IPS-15b (cell line): ENCODE results near the gene CHMP2A.
A peak's percentile ranks its signal among the peaks of the same experiment; 100 is the strongest.

Source experiments
- H3K27me3 ChIP-seq: one replicate; pipeline ENCODE4 v1.6.1; 2013; ENCODE audit warnings: low read length; ENCODE audit not compliant: control insufficient read depth, insufficient read depth
- H3K36me3 ChIP-seq: one replicate; pipeline ENCODE4 v1.6.1; 2013; ENCODE audit warnings: low read length; ENCODE audit not compliant: control insufficient read depth, insufficient read depth
- H3K4me1 ChIP-seq: one replicate; pipeline ENCODE4 v1.6.1; 2013; ENCODE audit warnings: mild to moderate bottlenecking, low read length; ENCODE audit not compliant: control insufficient read depth, insufficient read depth
- H3K4me3 ChIP-seq: one replicate; pipeline ENCODE4 v1.5.1; 2013; ENCODE audit warnings: low read depth, low read length
- H3K9ac ChIP-seq: one replicate; pipeline ENCODE4 v1.6.1; 2013; ENCODE audit warnings: low read depth, mild to moderate bottlenecking, low read length
- H3K9me3 ChIP-seq: one replicate; pipeline ENCODE4 v1.6.1; 2013; ENCODE audit warnings: mild to moderate bottlenecking, low read length; ENCODE audit not compliant: control insufficient read depth, insufficient read depth

Gene CHMP2A

DNA sequence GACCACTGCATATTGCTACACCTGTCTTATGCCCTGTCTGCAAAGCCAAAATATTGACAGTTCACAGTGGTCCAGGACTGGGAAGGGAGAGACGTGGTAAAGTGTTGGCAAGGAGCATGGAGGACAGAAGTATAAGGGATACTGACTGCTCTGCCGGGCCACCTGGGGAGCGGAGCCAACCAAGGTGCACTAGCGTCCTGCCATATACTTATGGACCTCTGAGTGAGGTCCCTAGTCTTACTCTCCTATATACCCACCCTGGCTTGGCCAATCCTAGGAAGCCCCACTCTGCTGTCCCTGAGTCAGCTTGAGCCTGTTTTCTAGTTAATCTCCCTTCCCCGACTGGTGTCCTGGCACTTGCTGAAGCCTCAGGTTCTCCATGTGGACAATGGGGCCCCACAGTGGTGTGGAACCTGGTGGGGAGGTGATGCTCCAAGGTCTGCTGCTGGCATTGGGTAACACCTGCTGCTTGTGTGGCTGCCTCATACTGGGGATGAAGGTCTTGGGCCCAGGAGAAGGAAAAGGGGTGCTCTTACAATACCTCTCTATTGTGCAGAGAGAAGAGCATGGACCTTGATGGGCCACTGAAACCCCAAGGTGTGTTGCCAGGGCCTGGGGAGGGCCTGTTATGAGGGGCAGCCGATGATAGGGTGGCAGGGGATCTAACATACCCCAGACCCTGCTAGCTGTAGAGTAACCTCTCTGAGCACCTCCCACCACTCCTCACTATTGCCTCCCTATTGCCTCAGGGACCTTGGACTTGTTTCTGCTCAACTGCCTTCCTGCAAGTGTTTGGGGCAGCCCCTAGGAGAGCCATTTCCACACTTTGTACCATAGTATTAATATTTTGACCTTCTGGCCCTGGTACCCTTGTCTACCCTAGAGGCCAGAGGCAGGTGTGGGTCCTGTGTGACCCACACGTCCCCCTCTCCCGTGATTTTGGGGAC is 17.8 kb downstream of the CHMP2A start:
- H3K9ac ChIP-seq: no peak overlapping the region
- H3K27me3 ChIP-seq: peaks cover 25% of the 10 kb centered on the region
- peaks cover 2% of the 10 kb centered on the region for H3K4me1 ChIP-seq
- peak overlapping the region; percentile 67 for H3K4me3 ChIP-seq
- H3K36me3 ChIP-seq: no peaks in the 10 kb centered on the region
- no peaks in the 10 kb centered on the region for H3K9me3 ChIP-seq

DNA sequence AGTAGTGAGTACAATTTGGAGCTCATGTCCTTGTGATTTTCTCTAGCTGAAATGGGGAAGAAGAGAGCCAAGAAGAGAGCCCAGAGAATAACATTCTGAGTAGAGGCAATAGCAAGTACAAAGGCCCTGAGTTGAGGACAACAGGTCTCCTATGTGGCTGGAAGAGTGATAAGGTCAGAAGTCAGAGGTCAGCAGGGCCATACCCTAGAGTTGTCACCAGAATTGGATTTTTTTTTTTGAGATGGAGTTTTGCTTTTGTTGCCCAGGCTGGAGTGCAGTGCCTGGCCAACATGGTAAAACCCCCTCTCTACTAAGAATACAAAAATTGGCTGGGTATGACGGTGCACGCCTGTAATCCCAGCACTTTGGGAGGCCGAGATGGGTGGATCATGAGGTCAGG is 19.0 kb downstream of the CHMP2A start:
- Histone ChIP-seq H3K9me3 (no peaks in the 10 kb centered on the region), H3K4me1 (peaks cover 2% of the 10 kb centered on the region), H3K27me3 (peaks cover 16% of the 10 kb centered on the region), H3K9ac (no peak overlapping the region), H3K36me3 (no peaks in the 10 kb centered on the region), H3K4me3 (no peak overlapping the region)

DNA sequence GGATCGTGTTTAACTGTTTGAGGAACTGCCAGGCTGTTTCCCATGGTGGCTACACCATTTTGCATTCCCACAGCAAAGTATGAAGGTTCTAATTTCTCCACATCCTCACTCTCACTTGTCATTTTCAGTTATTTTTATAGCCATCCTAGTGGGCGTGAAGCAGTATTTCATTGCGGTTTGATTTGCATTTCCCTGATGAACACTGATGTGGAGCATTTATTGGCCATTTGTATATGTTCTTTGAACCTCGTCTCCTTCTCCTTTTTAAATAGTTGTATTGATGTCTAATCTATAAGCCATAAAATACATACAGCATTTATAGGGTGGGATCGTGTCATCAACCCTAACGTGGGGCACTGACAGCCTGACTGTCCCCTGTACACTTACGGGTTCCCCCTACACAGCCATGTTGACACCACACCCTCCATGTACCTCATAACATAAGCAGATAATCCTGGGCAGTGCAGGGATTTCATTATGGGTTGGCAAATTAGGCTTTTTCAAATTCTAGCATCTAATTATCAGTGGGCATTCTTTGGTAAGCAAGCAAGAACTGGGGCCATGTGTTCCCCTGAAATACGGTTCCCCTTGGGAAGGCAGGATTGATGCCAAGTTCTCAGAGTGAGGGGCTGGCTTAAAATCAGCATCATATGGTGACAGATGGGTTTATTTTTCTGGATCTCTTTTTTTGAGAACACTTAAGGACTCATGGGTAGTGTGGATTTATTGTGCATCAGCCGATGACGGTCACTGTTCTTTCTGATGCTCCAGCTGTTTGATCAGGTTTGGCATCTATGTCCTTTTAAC is 23.7 kb downstream of the CHMP2A start:
- Histone ChIP-seq H3K36me3 (no peaks in the 10 kb centered on the region), H3K4me3 (no peak overlapping the region), H3K27me3 (peaks cover 2% of the 10 kb centered on the region), H3K9ac (no peak overlapping the region), H3K4me1 (no peaks in the 10 kb centered on the region), H3K9me3 (no peaks in the 10 kb centered on the region)

DNA sequence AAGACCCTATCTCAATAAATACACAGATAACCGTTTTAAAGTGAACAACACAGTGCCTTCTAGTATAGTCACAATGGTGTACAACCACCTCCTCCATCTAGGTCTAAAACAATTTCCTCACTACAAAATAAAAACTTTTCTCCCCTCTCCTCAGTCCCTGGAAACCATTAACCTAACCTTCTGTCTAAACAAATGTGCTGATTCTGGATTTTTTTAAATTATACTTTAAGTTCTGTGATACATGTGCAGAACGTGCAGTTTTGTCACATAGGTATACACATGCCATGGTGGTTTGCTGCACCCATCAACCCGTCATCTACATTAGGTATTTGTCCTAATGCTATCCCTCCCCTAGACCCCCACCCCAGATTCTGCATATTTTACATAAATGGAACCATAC is 25.5 kb downstream of the CHMP2A start:
- Histone ChIP-seq H3K36me3 (no peaks in the 10 kb centered on the region), H3K4me3 (no peak overlapping the region), H3K27me3 (peaks cover 2% of the 10 kb centered on the region), H3K9ac (no peak overlapping the region), H3K4me1 (peaks cover 3% of the 10 kb centered on the region), H3K9me3 (no peaks in the 10 kb centered on the region)

DNA sequence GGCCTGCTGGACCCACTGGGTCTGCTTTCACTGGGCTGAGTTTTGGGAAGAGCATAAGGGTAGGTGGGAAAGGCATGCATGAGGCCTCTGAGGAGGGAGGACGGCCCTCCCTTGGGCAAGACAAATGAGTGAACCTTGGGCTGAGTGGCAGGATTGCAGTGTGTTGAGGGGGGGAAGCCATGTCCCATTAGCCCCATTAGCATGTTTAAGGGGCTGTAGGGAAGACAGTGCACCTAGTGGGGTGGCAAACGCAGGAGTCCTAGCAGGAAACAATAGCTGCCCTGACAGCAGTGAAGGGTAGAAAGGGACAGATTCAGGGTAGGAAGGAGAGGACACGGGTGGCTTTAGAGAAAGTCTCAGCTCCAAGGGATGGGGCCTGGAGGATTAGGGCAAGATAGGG is 32.2 kb downstream of the CHMP2A start:
- Histone ChIP-seq H3K4me3 (no peak overlapping the region), H3K27me3 (no peaks in the 10 kb centered on the region), H3K9ac (no peak overlapping the region), H3K9me3 (no peaks in the 10 kb centered on the region), H3K36me3 (no peaks in the 10 kb centered on the region), H3K4me1 (peaks cover 12% of the 10 kb centered on the region)

DNA sequence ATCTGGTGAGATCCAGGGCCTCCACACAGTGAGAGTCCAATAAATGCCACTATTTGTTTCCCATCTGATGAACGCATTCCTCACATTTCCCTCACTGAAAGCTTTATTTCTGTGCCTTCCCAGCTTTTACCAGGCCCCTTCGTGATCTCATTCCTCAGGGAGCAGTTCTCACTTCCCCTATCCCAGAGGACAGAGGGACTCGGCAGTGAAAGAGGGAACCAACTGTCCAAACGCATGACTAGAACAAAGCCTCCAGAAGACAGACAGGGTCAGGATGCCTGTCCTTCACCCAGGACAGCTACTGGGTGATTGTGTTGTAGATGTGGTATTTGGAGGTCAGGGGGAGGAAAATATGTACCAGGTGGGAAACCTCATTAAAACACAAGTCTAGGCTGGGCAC is 33.3 kb downstream of the CHMP2A start:
- Histone ChIP-seq H3K9me3 (no peaks in the 10 kb centered on the region), H3K27me3 (no peaks in the 10 kb centered on the region), H3K36me3 (peaks cover 6% of the 10 kb centered on the region), H3K4me1 (peaks cover 12% of the 10 kb centered on the region), H3K4me3 (no peak overlapping the region), H3K9ac (no peak overlapping the region)

DNA sequence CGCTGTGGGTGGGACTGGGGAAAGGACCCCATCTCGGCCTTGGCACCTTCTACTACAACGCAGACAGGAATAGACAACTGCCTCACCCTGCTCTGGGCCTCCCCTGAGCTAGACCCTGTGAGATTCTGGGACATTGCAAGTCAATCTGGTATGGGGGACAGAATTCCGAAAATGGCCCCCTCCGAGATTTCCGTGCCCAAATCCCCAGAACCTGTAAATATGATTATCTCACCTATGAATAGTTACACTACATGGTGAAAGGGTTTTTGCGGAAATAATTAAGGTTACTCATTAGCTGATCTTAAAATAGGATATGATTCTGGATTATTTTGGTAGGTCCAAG is 34.7 kb downstream of the CHMP2A start:
- Histone ChIP-seq H3K9me3 (no peaks in the 10 kb centered on the region), H3K9ac (peak overlapping the region; percentile 94), H3K4me1 (peaks cover 13% of the 10 kb centered on the region), H3K36me3 (peaks cover 12% of the 10 kb centered on the region), H3K4me3 (peak overlapping the region; percentile 91), H3K27me3 (no peaks in the 10 kb centered on the region)

DNA sequence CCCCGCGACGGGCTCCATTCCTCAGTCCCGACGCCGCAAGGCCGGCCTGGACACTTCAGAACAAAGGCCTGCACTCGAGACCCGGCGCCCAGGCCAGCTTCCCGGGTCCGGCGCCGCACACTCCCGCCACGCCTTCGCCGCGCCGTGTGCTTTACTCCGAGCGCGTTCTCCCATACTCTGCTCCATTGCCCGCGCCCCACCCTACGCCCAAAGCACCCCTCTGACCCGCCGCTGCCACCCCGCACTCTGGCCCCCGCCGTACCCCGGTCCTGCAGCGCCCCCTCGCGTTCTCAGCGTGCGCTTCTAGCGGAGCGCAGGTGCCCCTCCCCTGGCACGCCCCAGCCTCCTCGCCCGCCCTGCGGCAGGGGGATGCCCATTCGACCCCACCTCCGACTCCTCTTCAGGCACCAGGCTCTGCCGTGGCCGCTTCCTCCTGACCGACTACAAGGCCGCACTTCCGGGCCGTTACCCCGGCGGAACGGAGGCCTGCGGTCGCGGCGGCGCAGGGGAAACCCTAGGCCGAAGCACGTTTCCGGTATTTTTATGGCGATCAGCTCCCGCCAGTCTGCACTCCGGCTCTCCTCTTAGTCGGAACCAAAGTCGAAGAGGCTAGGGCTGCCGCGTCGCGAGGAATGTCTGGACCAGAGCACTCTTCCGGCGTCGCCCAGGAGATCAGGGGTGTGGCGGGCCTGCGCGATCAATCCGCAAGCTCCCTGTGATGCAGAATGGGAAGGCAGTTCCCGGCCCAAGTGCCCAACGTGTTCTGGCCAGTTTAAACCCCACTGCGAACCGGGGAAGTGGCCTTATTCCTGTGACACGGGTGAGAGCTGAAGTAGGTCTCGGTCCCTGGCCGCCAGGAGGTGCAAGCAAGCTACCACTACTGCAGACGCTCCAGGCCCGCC is 35.3 kb downstream of the CHMP2A start, which contains the start of gene ZBTB45:
Gene ZBTB45, minus strand, starts transcription at position 456 of the 902 bp plus-strand sequence. CDS start 2,137 bp downstream, outside the sequence.
- peaks cover 11% of the 10 kb centered on the region for H3K4me1 ChIP-seq

DNA sequence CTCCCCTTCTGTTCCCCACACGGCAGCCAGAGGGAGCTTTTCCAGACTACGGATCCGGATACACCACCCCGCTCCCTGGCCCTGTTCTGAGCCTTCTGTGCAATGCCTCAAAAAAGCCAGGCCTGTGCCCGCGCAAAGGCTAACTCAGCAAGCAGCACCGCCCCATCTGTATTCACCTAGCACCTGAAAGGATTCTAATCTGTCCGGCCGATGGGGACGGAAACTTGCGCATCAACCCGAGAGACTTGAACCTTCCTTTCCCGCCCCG is 35.9 kb downstream of the CHMP2A start:
- peaks cover 14% of the 10 kb centered on the region for H3K4me1 ChIP-seq
- no peaks in the 10 kb centered on the region for H3K9me3 ChIP-seq
- H3K4me3 ChIP-seq: peak overlapping the region; percentile 91
- H3K9ac ChIP-seq: peak overlapping the region; percentile 94
- H3K36me3 ChIP-seq: peaks cover 12% of the 10 kb centered on the region
- H3K27me3 ChIP-seq: no peaks in the 10 kb centered on the region

More for the DNA sequence above, 35.3 kb downstream of the CHMP2A start, which contains the start of gene ZBTB45:
- H3K4me3 ChIP-seq: peak within 1 kb of the TSS; percentile 91
- peak within 1 kb of the TSS; percentile 94 for H3K9ac ChIP-seq
- H3K36me3 ChIP-seq: peaks cover 12% of the 10 kb centered on the region
- no peaks in the 10 kb centered on the region for H3K27me3 ChIP-seq
- H3K9me3 ChIP-seq: no peaks in the 10 kb centered on the region

DNA sequence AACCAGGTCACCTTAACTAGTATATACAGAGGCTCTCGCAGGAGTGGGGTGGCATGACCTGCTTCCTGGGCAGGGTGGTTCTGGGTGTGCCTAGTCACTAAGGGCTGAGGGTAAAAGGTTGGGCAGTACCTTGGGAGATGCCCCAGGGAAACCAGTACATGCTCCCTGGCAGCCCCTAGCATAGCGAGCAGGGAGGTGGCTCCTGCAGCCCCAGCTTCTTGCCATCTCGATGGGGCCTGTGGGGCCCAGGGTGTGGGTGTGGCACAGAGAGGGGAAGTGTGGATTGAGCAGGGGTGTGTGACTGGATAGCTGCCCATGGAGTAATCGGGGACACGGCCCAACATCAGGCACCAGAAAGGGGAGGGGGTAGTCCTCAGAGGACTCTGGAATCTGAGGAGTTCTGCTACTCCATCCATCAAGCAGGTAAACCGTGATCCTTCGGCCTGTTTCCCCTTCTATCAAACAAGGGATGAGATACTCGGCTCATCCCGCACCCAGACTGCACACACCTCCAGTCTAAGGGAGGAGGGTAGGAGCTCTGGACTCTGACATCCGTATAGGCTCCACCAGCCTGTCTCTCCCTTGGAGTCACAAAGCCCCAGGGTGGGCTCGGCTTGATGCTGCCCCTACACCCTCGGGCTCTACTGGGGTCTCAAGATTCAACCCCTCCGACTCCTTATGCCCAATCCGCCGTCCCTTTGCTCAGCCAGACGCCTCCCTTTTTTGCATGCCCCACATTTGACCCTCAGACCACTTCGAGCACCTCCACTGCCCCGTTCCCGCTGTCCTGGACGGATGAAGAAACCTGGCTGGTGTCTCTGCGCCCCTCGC is 36.4 kb downstream of the CHMP2A start:
- Histone ChIP-seq H3K4me3 (peak overlapping the region; percentile 91), H3K4me1 (peaks cover 14% of the 10 kb centered on the region), H3K27me3 (no peaks in the 10 kb centered on the region)

More for the DNA sequence above, 36.4 kb downstream of the CHMP2A start:
- no peaks in the 10 kb centered on the region for H3K9me3 ChIP-seq
- H3K9ac ChIP-seq: peak overlapping the region; percentile 94
- H3K36me3 ChIP-seq: peaks cover 12% of the 10 kb centered on the region
